ENCODE measurements around the gene MAP1LC3C. TPM values are rescaled to one million over a fixed set of nuclear protein-coding genes. Genes with fewer than 3 reads are reported as not detected.

MAP1LC3C gene
- total RNA-seq, 1 donor: 0.09 TPM

DNA sequence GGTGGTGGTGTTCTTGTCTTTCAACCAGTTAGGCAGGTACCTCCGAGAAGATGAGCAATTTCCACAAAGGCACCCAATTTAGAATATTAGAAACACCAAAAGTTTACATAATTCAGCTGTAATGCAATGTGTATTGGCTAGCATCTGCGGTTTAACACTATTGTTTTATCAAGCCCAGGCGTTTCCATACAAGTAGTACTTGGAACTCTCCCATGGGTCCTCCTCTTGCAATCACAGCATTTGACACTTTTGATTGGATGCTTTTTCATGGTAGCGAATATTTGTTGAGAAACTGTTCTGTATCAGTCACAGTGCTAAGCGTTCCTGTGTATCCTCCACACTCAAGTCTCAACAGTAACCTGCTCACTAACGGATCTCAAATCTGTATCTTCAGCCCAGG, 20.1 kb upstream of the MAP1LC3C start:
- peak; percentile 16 for DNase-seq (ENCODE audit: low read depth)
- TF ChIP-seq, protein P1, sequence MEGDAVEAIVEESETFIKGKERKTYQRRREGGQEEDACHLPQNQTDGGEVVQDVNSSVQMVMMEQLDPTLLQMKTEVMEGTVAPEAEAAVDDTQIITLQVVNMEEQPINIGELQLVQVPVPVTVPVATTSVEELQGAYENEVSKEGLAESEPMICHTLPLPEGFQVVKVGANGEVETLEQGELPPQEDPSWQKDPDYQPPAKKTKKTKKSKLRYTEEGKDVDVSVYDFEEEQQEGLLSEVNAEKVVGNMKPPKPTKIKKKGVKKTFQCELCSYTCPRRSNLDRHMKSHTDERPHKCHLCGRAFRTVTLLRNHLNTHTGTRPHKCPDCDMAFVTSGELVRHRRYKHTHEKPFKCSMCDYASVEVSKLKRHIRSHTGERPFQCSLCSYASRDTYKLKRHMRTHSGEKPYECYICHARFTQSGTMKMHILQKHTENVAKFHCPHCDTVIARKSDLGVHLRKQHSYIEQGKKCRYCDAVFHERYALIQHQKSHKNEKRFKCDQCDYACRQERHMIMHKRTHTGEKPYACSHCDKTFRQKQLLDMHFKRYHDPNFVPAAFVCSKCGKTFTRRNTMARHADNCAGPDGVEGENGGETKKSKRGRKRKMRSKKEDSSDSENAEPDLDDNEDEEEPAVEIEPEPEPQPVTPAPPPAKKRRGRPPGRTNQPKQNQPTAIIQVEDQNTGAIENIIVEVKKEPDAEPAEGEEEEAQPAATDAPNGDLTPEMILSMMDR (IDR thresholded peaks at IDR 0.05; ENCODE audit: insufficient read depth, low read length): no peak

DNA sequence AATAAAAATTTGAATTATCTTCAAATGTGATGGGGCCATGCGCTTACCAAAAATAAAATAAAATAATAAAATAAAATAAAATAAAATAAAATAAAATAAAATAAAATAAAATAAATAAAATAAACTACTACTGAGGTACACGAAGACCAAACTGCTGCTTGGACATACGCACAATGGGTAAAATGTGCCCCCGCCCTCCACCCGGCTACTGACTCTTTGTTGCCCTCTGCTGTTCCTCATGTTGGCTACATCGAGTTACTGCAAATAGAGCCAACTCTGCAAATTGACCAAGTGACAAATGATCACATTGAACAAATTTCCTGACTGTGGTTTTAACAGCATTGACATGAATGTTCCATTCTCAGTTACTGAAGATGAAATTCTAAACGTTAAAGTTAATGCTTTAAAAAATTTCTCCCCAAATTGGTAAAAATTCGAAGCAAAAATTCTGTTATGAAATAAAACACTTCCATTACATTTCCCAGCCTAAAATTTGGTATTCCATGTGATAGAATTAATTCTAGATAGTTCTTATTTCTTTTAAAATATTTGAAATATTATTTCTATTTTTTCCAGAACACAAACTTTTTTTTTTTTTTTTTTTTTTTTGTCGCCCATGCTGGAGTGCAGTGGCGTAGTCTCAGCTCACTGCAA, 18.8 kb upstream of the MAP1LC3C start:
- TF ChIP-seq, protein P1 (IDR thresholded peaks at IDR 0.05; ENCODE audit: insufficient read depth, low read length): peak; percentile 83
- DNase-seq (ENCODE audit: low read depth): peak; percentile 61
- H3K4me3 ChIP-seq (ENCODE audit: low read depth, low read length): no peak overlapping the region

More for the DNA sequence above, 20.1 kb upstream of the MAP1LC3C start:
- no peak overlapping the region for H3K4me3 ChIP-seq (ENCODE audit: low read depth, low read length)

DNA sequence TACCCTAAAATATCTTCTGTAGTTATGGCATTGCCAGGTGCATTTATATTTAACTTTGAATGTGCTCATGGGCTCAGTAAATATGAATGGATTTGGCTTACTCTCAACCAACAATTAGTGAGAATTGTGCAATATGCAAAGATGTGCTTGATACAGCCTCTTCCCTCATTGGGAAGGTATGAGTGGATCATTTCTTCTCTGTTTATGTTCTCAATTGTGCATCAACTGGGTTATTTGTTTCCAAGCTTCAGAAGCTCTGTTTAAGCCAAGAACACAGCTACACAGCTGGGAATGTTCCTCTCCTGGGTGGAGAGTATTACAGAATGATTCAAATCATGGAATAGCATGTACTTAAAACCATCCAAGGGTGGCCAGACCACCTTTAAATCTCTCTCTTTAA, 17.6 kb upstream of the MAP1LC3C start:
- TF ChIP-seq, protein P1 (IDR thresholded peaks at IDR 0.05; ENCODE audit: insufficient read depth, low read length): no peak
- H3K4me3 ChIP-seq (ENCODE audit: low read depth, low read length): no peak overlapping the region
- no peak for DNase-seq (ENCODE audit: low read depth)

DNA sequence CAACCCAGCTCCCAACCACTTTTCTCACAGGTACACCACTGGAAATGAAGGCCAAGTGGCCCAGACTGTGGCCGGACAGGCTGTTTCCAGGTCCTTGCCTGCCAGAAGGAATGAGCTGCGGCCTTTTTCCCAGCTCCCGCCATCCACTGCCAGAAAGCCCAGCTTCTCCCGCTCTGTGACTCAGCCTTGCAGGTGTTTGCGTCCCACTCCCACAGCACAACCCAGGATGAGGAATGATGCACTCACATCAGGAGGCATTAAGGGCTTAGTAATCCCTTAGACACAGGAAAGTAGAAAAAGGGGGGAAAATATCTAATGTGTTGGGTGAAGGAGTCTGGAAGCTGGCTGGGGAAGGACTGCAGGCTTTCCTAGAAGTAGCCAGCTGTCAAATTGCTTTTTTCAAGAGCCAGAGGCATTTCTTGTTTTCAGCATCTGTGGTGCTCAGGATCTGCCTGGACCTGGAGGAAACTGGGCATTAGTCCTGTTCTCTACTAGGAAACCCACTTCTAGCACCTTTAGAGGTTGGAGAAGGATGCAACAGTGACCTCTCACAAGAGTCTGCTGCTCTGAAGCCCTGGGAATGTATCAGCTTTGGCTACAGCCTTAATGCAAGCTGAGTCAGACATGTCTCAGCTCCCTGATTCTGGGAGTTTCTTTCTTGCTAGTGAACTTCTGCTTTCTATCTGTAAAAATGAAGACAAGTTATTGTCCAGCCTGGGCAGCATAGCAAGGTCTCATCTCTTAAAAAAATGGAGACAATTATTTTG, 13.2 kb upstream of the MAP1LC3C start:
- TF ChIP-seq, protein P1 (IDR thresholded peaks at IDR 0.05; ENCODE audit: insufficient read depth, low read length): no peak
- peak; percentile 63 for DNase-seq (ENCODE audit: low read depth)

DNA sequence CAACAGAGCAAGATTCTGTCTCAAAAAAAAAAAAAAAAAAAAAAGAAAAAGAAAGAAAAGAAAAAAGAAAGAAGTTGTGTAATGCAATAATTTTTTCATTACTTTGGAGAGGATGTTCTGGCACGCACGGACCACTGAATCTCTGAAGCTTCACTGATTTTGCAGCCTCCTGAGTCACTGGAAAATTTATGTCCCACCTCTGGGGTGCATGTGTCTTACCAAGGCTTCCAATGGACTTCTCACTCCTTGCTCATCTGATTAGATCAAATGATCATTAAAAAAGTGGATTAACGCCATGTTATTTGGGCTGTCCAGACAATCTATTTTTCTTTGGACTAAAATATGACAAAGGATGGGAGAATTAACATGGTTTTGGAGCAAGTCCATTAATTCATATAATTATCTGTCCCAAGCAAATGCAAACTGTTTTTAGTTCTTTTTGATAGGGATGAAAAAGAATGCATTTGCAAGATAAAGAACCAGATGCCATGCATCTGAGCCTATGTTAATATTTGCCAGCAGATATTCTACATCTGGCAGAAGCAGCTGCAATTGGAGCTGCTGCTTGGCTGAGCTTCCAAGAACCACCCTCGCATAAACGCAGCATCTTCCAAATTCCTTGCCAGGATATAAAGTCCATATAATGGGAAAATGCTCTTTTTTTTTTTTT, 10.1 kb upstream of the MAP1LC3C start:
- no peak overlapping the region for H3K4me3 ChIP-seq (ENCODE audit: low read depth, low read length)
- peak; percentile 68 for DNase-seq (ENCODE audit: low read depth)
- TF ChIP-seq, protein P1 (IDR thresholded peaks at IDR 0.05; ENCODE audit: insufficient read depth, low read length): no peak

More for the DNA sequence above, 13.2 kb upstream of the MAP1LC3C start:
- no peak overlapping the region for H3K4me3 ChIP-seq (ENCODE audit: low read depth, low read length)

DNA sequence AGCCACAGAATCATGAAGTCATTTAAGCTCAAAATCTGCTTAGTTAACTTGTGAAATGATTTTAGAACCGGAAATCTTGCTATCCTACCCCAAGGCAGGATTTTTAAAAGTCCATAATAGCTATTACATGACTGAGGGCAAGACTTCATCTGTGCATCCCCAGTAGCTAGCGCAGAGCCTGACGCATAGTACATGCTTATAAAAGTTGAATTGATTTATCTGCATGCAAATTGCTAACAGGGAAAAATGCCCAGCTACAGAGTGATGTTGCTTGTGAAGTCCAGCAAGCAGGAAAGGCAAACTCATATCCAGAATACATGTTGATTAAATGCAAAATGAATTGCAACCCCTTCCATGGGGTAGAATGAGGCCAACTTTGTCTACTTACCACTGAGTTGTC, 8.1 kb upstream of the MAP1LC3C start:
- no peak overlapping the region for H3K4me3 ChIP-seq (ENCODE audit: low read depth, low read length)
- no peak for DNase-seq (ENCODE audit: low read depth)
- TF ChIP-seq, protein P1 (IDR thresholded peaks at IDR 0.05; ENCODE audit: insufficient read depth, low read length): no peak

Measured in fibroblast of the aortic adventitia (primary cell).